ENCODE results near the gene BCL11B.

Gene BCL11B

GRCh38 chr14:99252940-99253868, 18.8 kb downstream of the BCL11B start:
- CTCF ChIA-PET = interaction anchor here (1.9 to 2.7 kb wide), 2 partner anchors 13 to 136 kb away, joined by 6 to 8 read pairs; no protein-coding TSS in a partner anchor
- TF ChIP-seq CTCF (IDR thresholded peaks at IDR 0.05; ENCODE audit: control extremely low read depth, extremely low read depth, low read depth, missing control alignments) = no peak
- POLR2A ChIA-PET = no interaction called here
- no peak for DNase-seq (ENCODE audit: extremely low spot score)

GRCh38 chr14:99252443-99252939, 19.5 kb downstream of the BCL11B start:
- ChIA-PET POLR2A (no interaction called here), CTCF (no interaction called here)
- DNase-seq (ENCODE audit: extremely low spot score) = no peak
- no peak for TF ChIP-seq CTCF (IDR thresholded peaks at IDR 0.05; ENCODE audit: control extremely low read depth, extremely low read depth, low read depth, missing control alignments)

- DNase-seq (ENCODE audit: extremely low spot score) = no peak
- ChIA-PET CTCF (no interaction called here), POLR2A (no interaction called here)
- TF ChIP-seq CTCF (IDR thresholded peaks at IDR 0.05; ENCODE audit: control extremely low read depth, extremely low read depth, low read depth, missing control alignments) = no peak
Observed at GRCh38 chr14:99251721-99252120, 20.3 kb downstream of the BCL11B start.

- TF ChIP-seq CTCF (IDR thresholded peaks at IDR 0.05; ENCODE audit: control extremely low read depth, extremely low read depth, low read depth, missing control alignments) = no peak
- CTCF ChIA-PET = no interaction called here
- no peak for DNase-seq (ENCODE audit: extremely low spot score)
- POLR2A ChIA-PET = no interaction called here
Observed at GRCh38 chr14:99250636-99251208, 21.3 kb downstream of the BCL11B start.

GRCh38 chr14:99249389-99249788, 22.6 kb downstream of the BCL11B start:
- POLR2A ChIA-PET = no interaction called here
- CTCF ChIA-PET = no interaction called here
- no peak for DNase-seq (ENCODE audit: extremely low spot score)
- no peak for TF ChIP-seq CTCF (IDR thresholded peaks at IDR 0.05; ENCODE audit: control extremely low read depth, extremely low read depth, low read depth, missing control alignments)

- no peak for TF ChIP-seq CTCF (IDR thresholded peaks at IDR 0.05; ENCODE audit: control extremely low read depth, extremely low read depth, low read depth, missing control alignments)
- ChIA-PET CTCF (no interaction called here), POLR2A (no interaction called here)
- DNase-seq (ENCODE audit: extremely low spot score) = no peak
Observed at GRCh38 chr14:99248761-99249171, 23.2 kb downstream of the BCL11B start.

All from GM10248 (cell line).